ENCODE results near the gene PRR20C.
"Not testable (repeated sequence)": the region's sequence is repeated elsewhere in the genome, so short reads cannot be mapped to it uniquely, and the experiment has no call there.

The PRR20C gene

DNA sequence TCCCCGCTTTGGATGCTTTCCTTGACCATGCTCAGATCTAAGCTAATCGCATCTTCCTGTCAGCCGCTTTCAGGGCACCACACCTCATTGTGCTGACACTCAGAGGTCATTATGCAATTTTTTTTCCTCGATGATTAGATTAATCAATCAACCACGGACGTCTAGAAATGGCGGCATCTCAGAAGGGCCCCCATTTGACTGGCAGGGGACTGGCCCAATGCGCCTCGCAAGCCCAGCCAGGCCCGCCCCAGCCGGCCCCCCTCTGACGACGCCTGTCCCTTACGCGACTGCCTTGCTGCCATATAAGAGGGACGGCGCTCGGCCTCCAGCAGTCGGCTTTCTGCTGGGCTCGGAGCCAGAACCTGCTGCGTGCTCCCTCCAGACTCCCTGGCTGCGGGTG is at the start of gene PRR20C:
TSS of gene PRR20C (plus strand) at position 301 of the 400 bp plus-strand sequence. CDS start 387 bp downstream, outside the sequence.
- DNase-seq (ENCODE audit: low read depth); H3K4me3 ChIP-seq (ENCODE audit: low read depth, low read length): not testable (repeated sequence)

DNA sequence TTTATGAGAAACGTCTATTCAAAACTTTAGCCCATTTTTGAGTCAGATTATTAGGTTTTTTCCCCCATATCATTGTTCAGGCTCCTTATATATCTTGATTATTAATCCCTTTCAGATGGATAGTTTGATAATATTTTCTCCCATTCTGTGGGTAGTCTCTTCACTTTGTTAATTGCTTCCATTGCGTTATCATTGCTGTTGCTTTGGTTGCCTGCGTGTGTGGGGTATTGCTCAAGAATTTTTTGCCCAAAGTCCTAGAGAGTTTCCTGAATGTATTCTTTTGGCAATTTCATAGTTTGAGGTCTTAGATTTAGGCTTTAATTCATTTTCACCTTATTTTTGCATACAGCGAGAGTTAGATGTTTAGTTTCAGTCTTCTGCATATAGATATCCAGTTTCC is 38.9 kb upstream of the PRR20C start:
- TF ChIP-seq, protein P1, sequence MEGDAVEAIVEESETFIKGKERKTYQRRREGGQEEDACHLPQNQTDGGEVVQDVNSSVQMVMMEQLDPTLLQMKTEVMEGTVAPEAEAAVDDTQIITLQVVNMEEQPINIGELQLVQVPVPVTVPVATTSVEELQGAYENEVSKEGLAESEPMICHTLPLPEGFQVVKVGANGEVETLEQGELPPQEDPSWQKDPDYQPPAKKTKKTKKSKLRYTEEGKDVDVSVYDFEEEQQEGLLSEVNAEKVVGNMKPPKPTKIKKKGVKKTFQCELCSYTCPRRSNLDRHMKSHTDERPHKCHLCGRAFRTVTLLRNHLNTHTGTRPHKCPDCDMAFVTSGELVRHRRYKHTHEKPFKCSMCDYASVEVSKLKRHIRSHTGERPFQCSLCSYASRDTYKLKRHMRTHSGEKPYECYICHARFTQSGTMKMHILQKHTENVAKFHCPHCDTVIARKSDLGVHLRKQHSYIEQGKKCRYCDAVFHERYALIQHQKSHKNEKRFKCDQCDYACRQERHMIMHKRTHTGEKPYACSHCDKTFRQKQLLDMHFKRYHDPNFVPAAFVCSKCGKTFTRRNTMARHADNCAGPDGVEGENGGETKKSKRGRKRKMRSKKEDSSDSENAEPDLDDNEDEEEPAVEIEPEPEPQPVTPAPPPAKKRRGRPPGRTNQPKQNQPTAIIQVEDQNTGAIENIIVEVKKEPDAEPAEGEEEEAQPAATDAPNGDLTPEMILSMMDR (IDR thresholded peaks at IDR 0.05; ENCODE audit: low read depth, low read length, missing control alignments) = no peak
- no peak overlapping the region for H3K4me3 ChIP-seq (ENCODE audit: low read depth, low read length)
- no peak for DNase-seq (ENCODE audit: low read depth)

DNA sequence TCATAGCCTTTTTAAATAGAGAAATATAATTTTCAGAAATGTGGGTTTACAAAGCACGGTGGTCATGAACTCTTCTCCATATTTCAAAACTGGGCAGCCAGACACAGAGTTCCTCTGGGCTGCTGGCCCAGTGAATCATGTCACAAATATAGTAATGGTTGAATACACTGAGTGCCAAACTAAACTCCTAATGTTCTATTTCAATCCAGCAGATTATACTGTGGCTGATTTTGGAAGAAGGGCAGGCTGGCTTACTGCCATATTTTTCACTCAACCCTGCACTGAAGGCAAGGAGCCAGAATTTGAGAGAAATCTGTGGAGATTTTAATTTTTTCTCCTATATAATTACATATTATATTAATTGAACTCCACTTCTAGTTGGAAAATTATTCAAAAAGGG is 30.2 kb upstream of the PRR20C start:
- TF ChIP-seq, protein P1 (IDR thresholded peaks at IDR 0.05; ENCODE audit: low read depth, low read length, missing control alignments) = no peak
- DNase-seq (ENCODE audit: low read depth) = no peak
- no peak overlapping the region for H3K4me3 ChIP-seq (ENCODE audit: low read depth, low read length)

DNA sequence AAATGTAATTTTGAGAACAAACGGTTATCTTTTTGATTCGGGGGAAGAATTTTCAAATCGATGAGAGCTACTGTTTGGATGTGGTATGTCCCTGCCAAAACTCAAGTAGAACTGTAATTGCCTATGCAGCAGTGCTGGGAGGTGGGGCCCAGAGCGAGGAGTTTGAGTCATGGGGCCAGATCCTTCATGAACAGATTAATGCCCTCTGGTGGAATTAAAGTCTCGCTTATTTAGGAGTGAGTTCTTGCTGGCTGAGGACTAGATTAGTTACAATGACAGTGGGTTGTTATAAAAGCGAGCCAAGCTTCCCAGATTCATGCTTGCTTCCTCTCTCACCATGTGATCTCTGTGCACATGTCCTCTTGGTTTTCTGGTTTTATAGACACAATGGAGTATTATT is 25.0 kb upstream of the PRR20C start:
- TF ChIP-seq, protein P1 (IDR thresholded peaks at IDR 0.05; ENCODE audit: low read depth, low read length, missing control alignments) = no peak
- H3K4me3 ChIP-seq (ENCODE audit: low read depth, low read length) = no peak overlapping the region
- no peak for DNase-seq (ENCODE audit: low read depth)

DNA sequence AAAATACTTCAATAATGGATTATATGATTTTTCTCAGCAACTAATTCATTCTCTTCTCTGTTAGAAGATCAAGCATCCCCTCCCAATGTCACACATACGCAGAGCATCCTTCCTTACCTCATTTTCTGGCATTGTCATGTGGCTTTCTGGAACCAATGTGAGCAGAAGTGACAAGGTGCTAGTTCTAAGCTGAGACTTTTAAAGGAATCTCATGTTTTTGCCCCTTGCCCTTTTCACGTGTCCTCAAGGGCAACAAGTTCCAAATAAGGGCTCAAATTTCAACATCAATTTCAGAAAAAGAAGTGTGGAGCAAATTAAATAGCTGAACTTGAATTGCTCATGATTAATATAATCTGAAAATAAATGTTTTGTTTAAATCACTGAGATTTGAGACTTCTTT is 17.8 kb upstream of the PRR20C start:
- TF ChIP-seq, protein P1 (IDR thresholded peaks at IDR 0.05; ENCODE audit: low read depth, low read length, missing control alignments) = no peak
- no peak overlapping the region for H3K4me3 ChIP-seq (ENCODE audit: low read depth, low read length)

DNA sequence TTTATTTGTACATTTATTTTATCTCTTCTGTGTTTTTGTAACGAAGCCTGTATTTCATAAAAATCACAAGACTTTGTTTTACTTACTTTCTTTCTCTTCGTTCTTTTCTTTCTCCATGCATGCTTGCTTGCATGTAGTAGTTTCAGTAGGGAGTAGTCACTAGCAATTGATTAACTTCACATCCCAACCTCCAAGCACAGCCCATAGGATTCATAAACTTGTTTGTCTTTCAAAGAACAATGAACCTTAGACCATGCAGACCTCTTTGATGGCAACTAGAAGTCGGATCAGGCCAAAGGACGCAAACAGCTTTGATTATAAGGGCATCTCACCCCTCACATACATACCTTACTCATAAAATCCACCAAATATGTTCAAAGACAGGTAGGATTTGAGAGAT is 16.3 kb upstream of the PRR20C start:
- TF ChIP-seq, protein P1 (IDR thresholded peaks at IDR 0.05; ENCODE audit: low read depth, low read length, missing control alignments) = no peak
- no peak overlapping the region for H3K4me3 ChIP-seq (ENCODE audit: low read depth, low read length)
- DNase-seq (ENCODE audit: low read depth) = no peak

More for the DNA sequence above, 17.8 kb upstream of the PRR20C start:
- no peak for DNase-seq (ENCODE audit: low read depth)

DNA sequence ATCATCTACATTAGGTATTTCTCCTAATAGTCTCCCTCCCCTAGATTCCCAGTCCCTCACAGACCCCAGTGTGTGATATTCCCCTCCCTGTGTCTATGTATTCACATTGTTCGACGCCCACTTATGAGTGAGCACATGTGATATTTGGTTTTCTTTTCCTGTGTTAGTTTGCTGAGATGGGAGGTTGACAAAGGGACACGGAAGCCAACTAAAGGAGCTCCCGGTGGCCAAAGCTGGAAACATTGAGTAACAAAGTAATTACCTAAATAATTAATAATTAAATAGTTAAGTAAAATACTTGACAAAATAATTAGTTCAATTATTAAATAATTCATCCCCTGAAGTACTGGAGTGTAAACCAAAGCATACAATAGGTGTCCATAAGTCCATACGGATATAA is 14.9 kb upstream of the PRR20C start:
- TF ChIP-seq, protein P1 (IDR thresholded peaks at IDR 0.05; ENCODE audit: low read depth, low read length, missing control alignments) = no peak
- no peak overlapping the region for H3K4me3 ChIP-seq (ENCODE audit: low read depth, low read length)
- DNase-seq (ENCODE audit: low read depth) = no peak

DNA sequence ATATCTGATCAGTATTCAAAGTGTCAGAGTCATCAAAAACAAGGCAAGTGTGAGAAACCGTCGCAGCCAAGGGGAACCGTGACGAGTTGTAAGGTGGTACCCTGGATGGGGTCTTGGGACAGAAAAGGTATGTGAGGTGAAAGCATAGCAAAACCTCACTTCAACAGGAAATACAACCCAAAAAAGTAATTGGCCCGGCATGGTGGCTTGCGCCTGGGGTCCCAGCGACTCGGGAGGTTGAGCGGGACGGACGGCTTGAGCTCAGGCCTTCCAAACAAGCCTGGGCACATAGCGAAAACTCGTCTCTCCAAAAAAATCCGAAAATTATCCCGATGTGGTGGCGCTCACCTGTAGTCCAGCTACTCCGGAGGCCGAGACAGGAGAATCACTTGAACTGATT is 14.1 kb upstream of the PRR20C start:
- DNase-seq (ENCODE audit: low read depth); H3K4me3 ChIP-seq (ENCODE audit: low read depth, low read length): not testable (repeated sequence)

DNA sequence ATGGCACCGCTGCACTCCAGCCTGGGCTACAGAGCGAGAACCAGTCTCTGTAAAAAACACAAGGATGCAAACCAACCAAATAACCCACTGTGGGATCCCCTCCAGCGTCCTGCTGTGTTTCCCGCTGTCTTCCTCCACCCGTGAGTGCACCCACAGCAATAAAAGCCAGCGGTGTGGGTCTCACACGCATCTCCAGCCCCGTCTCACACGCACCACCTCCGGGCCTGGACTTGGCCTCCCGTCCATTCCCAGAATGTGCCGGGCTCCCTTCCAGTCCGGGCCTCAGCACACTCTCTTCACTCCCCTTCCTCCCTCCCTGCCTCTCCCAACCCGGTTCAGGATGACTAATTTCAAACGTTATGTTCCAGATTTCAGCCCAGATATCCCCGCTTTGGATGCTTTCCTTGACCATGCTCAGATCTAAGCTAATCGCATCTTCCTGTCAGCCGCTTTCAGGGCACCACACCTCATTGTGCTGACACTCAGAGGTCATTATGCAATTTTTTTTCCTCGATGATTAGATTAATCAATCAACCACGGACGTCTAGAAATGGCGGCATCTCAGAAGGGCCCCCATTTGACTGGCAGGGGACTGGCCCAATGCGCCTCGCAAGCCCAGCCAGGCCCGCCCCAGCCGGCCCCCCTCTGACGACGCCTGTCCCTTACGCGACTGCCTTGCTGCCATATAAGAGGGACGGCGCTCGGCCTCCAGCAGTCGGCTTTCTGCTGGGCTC is 13.5 kb upstream of the PRR20C start, which contains the start of gene PRR20A:
TSS of gene PRR20A (plus strand) at position 684 of the 734 bp plus-strand sequence. CDS start 387 bp downstream, outside the sequence.
- not testable (repeated sequence) for DNase-seq (ENCODE audit: low read depth); H3K4me3 ChIP-seq (ENCODE audit: low read depth, low read length)

DNA sequence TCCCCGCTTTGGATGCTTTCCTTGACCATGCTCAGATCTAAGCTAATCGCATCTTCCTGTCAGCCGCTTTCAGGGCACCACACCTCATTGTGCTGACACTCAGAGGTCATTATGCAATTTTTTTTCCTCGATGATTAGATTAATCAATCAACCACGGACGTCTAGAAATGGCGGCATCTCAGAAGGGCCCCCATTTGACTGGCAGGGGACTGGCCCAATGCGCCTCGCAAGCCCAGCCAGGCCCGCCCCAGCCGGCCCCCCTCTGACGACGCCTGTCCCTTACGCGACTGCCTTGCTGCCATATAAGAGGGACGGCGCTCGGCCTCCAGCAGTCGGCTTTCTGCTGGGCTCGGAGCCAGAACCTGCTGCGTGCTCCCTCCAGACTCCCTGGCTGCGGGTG is 6.7 kb upstream of the PRR20C start, which contains the start of gene PRR20B:
TSS of gene PRR20B (plus strand) at position 301 of the 400 bp plus-strand sequence. CDS start 387 bp downstream, outside the sequence.
- DNase-seq (ENCODE audit: low read depth); H3K4me3 ChIP-seq (ENCODE audit: low read depth, low read length): not testable (repeated sequence)

DNA sequence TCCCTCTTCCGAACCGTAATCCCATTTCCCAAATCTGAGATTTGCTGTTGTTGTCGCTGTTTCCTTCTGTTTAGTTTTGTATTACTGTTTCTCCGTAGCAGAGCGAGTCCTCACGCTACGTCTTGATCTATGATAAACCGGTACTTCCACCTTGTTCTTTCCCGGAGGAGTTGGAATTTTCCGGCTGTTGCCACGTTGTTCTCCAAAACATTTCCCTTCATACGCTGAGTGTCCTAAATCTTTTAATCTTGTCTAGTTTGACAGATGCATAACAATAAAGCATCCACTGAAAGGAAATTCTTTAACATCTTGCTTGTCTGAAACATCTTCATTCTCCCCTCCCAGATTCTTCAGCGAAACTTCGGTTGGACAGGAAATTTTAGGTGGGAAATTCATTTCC is 5.8 kb upstream of the PRR20C start:
- DNase-seq (ENCODE audit: low read depth); H3K4me3 ChIP-seq (ENCODE audit: low read depth, low read length): not testable (repeated sequence)

DNA sequence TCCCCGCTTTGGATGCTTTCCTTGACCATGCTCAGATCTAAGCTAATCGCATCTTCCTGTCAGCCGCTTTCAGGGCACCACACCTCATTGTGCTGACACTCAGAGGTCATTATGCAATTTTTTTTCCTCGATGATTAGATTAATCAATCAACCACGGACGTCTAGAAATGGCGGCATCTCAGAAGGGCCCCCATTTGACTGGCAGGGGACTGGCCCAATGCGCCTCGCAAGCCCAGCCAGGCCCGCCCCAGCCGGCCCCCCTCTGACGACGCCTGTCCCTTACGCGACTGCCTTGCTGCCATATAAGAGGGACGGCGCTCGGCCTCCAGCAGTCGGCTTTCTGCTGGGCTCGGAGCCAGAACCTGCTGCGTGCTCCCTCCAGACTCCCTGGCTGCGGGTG is 6.5 kb downstream of the PRR20C start, which contains the start of gene PRR20D:
TSS of gene PRR20D (plus strand) at position 301 of the 400 bp plus-strand sequence. CDS start 387 bp downstream, outside the sequence.
- H3K4me3 ChIP-seq (ENCODE audit: low read depth, low read length); DNase-seq (ENCODE audit: low read depth): not testable (repeated sequence)

Data from GM12864 (cell line).